Measurements from ENCODE around the gene CATSPERB.

GRCh38 chr14:91750634-91751198 lies 18.8 kb upstream of the CATSPERB start:
- no peak for TF ChIP-seq EZH2 (IDR thresholded peaks at IDR 0.05; ENCODE audit: borderline replicate concordance, low read length)
- no peak for TF ChIP-seq CTCF (conservative IDR thresholded peaks at IDR 0.05 in 1 of 2, IDR thresholded peaks at IDR 0.05 in 1 of 2; ENCODE audit: extremely low read depth in 1 of 2, insufficient read depth in 1 of 2, low read depth in 1 of 2, low read length in 2 of 2)

All from mammary epithelial cell (primary cell).